Thoracic aorta (tissue), 2 donors: ENCODE results near the gene RAB7A. TPM values are rescaled to one million over a fixed set of nuclear protein-coding genes. Genes with fewer than 3 reads are reported as not detected.
"Not testable (repeated sequence)": the region's sequence is repeated elsewhere in the genome, so short reads cannot be mapped to it uniquely, and the experiment has no call there.

ENCODE experiments used
- ATAC-seq: fragments of 150-250 bp; one replicate; pipeline ENCODE4 v1.8.0; 2017; ENCODE audit warnings: low read depth; ENCODE audit not compliant: insufficient number of reproducible peaks, low FRiP score
- DNase-seq: peaks from one replicate; pipeline ENCODE4 v3.0.0-alpha.2; 2020; ENCODE audit warnings: low spot score
- H3K27ac ChIP-seq, 2 donors: fragments of 200-600 bp; sonication (generic); 1 replicate in 1 of 2; 2 replicates in 1 of 2; pipeline ENCODE4 v1.5.1; 2016; ENCODE audit warnings: mild to moderate bottlenecking in 2 of 2, moderate library complexity in 2 of 2
- H3K27me3 ChIP-seq: fragments of 200-600 bp; sonication (generic); replicated peaks from 2 replicates; pipeline ENCODE4 v1.6.0; 2016; ENCODE audit warnings: mild to moderate bottlenecking; ENCODE audit not compliant: insufficient read depth
- H3K36me3 ChIP-seq: fragments of 200-600 bp; sonication (generic); one replicate; pipeline ENCODE4 v1.5.1; 2016
- H3K4me1 ChIP-seq, 2 donors: fragments of 200-600 bp; sonication (generic); 1 replicate in 1 of 2; 2 replicates in 1 of 2; pipeline versions ENCODE4 v1.5.1 to v1.6.0; 2016; ENCODE audit warnings: low read depth in 2 of 2, mild to moderate bottlenecking in 1 of 2; ENCODE audit not compliant: control insufficient read depth in 1 of 2
- H3K4me3 ChIP-seq: fragments of 200-600 bp; sonication (generic); 2 replicates; pipeline ENCODE4 v1.5.1; 2016; ENCODE audit warnings: mild to moderate bottlenecking
- H3K9me3 ChIP-seq: fragments of 200-600 bp; sonication (generic); 2 replicates; pipeline ENCODE4 v1.5.1; 2016
- CTCF ChIP-seq: fragments of 200-600 bp; sonication (generic); IDR thresholded peaks from one replicate; pipeline ENCODE4 v1.5.1; 2019; ENCODE audit warnings: antibody characterized with exemption
- total RNA-seq, 2 donors: library from RNA; depleted of rRNA; stranded (reverse); fragments of >200 nt; gene quantifications; one replicate each; pipeline versions ENCODE4 v1.1.0 to v1.2.3, GENCODE V29; 2016

Gene RAB7A
- total RNA-seq, 2 donors from 2014 or later: 73.1 to 108 TPM

GRCh38 chr3:128746881-128747280 is 20.9 kb downstream of the RAB7A start:
- Histone ChIP-seq H3K4me3 (no peak overlapping the region), H3K4me1 (peaks cover 5 to 33% of the 10 kb centered on the region in 2 donors), H3K36me3 (peaks cover 6% of the 10 kb centered on the region), H3K9me3 (no peaks in the 10 kb centered on the region), H3K27ac (no peak overlapping the region), H3K27me3 (no peaks in the 10 kb centered on the region)
- no peak for ATAC-seq
- TF ChIP-seq CTCF: no peak
- DNase-seq: no peak

DNA sequence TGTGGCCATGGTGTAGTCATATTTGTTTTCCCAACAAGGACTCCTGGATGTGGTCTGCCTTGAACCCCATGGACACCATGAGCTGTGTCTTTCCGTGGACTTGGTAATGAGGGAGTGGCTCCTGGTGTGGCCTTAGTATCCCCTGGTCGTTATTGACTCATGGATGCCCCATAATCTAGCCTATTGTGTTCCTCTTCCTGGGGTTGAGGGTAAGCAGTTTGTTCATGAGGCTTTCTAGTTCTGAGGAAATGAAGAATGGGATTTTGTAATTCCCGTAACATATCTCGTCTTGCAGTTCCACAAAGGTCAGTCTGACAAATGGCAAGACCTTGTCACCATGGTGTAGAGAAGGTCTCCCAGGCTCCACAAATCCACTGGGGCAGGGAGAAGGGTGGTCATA is 22.6 kb downstream of the RAB7A start:
- H3K27me3 ChIP-seq: no peaks in the 10 kb centered on the region
- no peaks in the 10 kb centered on the region for H3K36me3 ChIP-seq
- no peak overlapping the region for H3K4me3 ChIP-seq
- H3K9me3 ChIP-seq: no peaks in the 10 kb centered on the region
- peaks cover 5 to 33% of the 10 kb centered on the region in 2 donors for H3K4me1 ChIP-seq
- DNase-seq: no peak
- H3K27ac ChIP-seq: no peak overlapping the region
- no peak for ATAC-seq
- no peak for TF ChIP-seq CTCF

- no peaks in the 10 kb centered on the region for H3K36me3 ChIP-seq
- no peaks in the 10 kb centered on the region for H3K9me3 ChIP-seq
Measured at GRCh38 chr3:128749035-128749434, 23.1 kb downstream of the RAB7A start.

GRCh38 chr3:128749561-128749960 is 23.6 kb downstream of the RAB7A start:
- not testable (repeated sequence) for H3K27ac ChIP-seq, ATAC-seq, H3K4me3 ChIP-seq, H3K36me3 ChIP-seq, H3K9me3 ChIP-seq, H3K27me3 ChIP-seq, DNase-seq
- H3K4me1 ChIP-seq: peaks cover 5 to 33% of the 10 kb centered on the region in 2 donors

More at GRCh38 chr3:128749035-128749434, 23.1 kb downstream of the RAB7A start:
- no peak overlapping the region for H3K4me3 ChIP-seq
- ATAC-seq (no peak), DNase-seq (no peak)
- no peak overlapping the region for H3K27ac ChIP-seq
- TF ChIP-seq CTCF: no peak
- H3K27me3 ChIP-seq: no peaks in the 10 kb centered on the region
- H3K4me1 ChIP-seq: peaks cover 5 to 33% of the 10 kb centered on the region in 2 donors

DNA sequence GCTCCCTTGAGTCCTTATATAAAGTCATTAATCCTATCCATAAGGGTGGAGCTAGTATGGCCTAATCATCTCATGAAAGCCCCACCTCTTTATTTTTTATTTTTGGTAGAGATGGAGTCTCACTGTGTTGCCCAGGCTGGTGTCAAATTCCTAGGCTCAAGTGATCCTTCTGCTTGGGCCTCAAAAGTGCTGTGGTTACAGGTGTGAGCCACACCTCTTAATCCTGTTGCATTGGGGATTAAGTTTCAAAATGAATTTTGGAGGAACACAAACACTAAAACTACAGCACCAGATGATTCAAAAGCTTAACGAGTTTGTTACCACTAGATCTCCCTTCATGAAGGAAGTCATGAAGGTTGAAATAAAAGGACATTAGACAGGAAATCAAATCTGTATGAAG is 27.7 kb downstream of the RAB7A start:
- Histone ChIP-seq H3K36me3 (no peaks in the 10 kb centered on the region), H3K4me1 (peaks cover 0 to 22% of the 10 kb centered on the region in 2 donors), H3K27me3 (no peaks in the 10 kb centered on the region), H3K9me3 (no peaks in the 10 kb centered on the region), H3K4me3 (no peak overlapping the region), H3K27ac (no peak overlapping the region)
- ATAC-seq: no peak
- DNase-seq: no peak
- no peak for TF ChIP-seq CTCF

GRCh38 chr3:128760042-128760441 is 34.1 kb downstream of the RAB7A start:
- no peak overlapping the region for H3K27ac ChIP-seq
- ATAC-seq (no peak), DNase-seq (no peak)
- no peak for TF ChIP-seq CTCF
- no peaks in the 10 kb centered on the region for H3K27me3 ChIP-seq
- no peaks in the 10 kb centered on the region for H3K36me3 ChIP-seq
- no peak overlapping the region for H3K4me3 ChIP-seq
- H3K4me1 ChIP-seq: peaks cover 4 to 32% of the 10 kb centered on the region in 2 donors
- no peaks in the 10 kb centered on the region for H3K9me3 ChIP-seq
